WTC11 (cell line): ENCODE results near the gene PSMD11. TPM values are rescaled to one million over a fixed set of nuclear protein-coding genes. Genes with fewer than 3 reads are reported as not detected.

ENCODE experiments used
- ATAC-seq: fragments of 200-7000 bp; cut with Tn5 transposase; 2 replicates; pipeline ENCODE4 v1.10.0; 2021; ENCODE audit warnings: mild to moderate bottlenecking, moderate library complexity
- CTCF ChIA-PET: fragments of 300-600 bp; sonication (Branson Sonifier 250); formaldehyde crosslinking; loops from one replicate; lab custom pipeline; 2021; ENCODE audit warnings: antibody characterized with exemption; lab: Charles Lee
- POLR2A ChIA-PET: fragments of 350-600 bp; sonication (Branson Sonifier 250); formaldehyde crosslinking; loops from one replicate; lab custom pipeline; 2021; ENCODE audit warnings: antibody characterized with exemption; lab: Charles Lee
- DNase-seq: peaks from one replicate; pipeline ENCODE4 v3.0.0; 2021; ENCODE audit warnings: low spot score
- H3K27ac Mint-ChIP-seq: 2 replicates; pipeline ENCODE4 v1.8.0; 2021; ENCODE audit warnings: mixed read lengths
- H3K27me3 Mint-ChIP-seq: 2 replicates; pipeline ENCODE4 v1.8.0; 2021; ENCODE audit warnings: low read depth, mild to moderate bottlenecking, moderate library complexity, mixed read lengths
- H3K36me3 Mint-ChIP-seq: 2 replicates; pipeline ENCODE4 v1.8.0; 2021; ENCODE audit warnings: mixed read lengths
- H3K4me1 Mint-ChIP-seq: 2 replicates; pipeline ENCODE4 v1.8.0; 2022; ENCODE audit warnings: mixed read lengths
- H3K4me3 Mint-ChIP-seq: 2 replicates; pipeline ENCODE4 v1.8.0; 2021; ENCODE audit warnings: mild to moderate bottlenecking, moderate library complexity, mixed read lengths
- H3K9me3 Mint-ChIP-seq: 2 replicates; pipeline ENCODE4 v1.8.0; 2021; ENCODE audit warnings: mixed read lengths
- CBFB ChIP-seq: sonication (generic); formaldehyde crosslinking; IDR thresholded peaks from 2 replicates; pipeline ENCODE4 v1.8.1; 2022; ENCODE audit warnings: mild to moderate bottlenecking, low read depth, missing genetic modification reagents
- E2F5 ChIP-seq: sonication (generic); formaldehyde crosslinking; IDR thresholded peaks from 2 replicates; pipeline ENCODE4 v1.8.1; 2022; ENCODE audit warnings: mild to moderate bottlenecking, moderate library complexity, missing genetic modification reagents
- ERG ChIP-seq: fragments of 250-450 bp; sonication (Bioruptor Pico); IDR thresholded peaks from 2 replicates; pipeline ENCODE4 v1.8.0; 2021; ENCODE audit warnings: mild to moderate bottlenecking
- JUN ChIP-seq: sonication (generic); formaldehyde crosslinking; IDR thresholded peaks from 2 replicates; pipeline ENCODE4 v1.8.0; 2023; ENCODE audit warnings: mild to moderate bottlenecking, missing genetic modification reagents
- OVOL2 ChIP-seq: fragments of 250-450 bp; sonication (Bioruptor Pico); IDR thresholded peaks from 2 replicates; pipeline ENCODE4 v1.9.0; 2021; ENCODE audit warnings: mild to moderate bottlenecking, borderline replicate concordance
- SP1 ChIP-seq: sonication (generic); formaldehyde crosslinking; conservative IDR thresholded peaks from 2 replicates; pipeline ENCODE4 v1.8.1; 2022; ENCODE audit warnings: missing genetic modification reagents
- TP53 ChIP-seq: sonication (generic); formaldehyde crosslinking; IDR thresholded peaks from 2 replicates; pipeline ENCODE4 v1.8.1; 2023; ENCODE audit warnings: mild to moderate bottlenecking, missing genetic modification reagents
- ZBTB21 ChIP-seq: sonication (generic); formaldehyde crosslinking; IDR thresholded peaks from 2 replicates; pipeline ENCODE4 v1.8.1; 2023; ENCODE audit warnings: mild to moderate bottlenecking, missing genetic modification reagents, borderline replicate concordance
- ZNF281 ChIP-seq: sonication (generic); formaldehyde crosslinking; IDR thresholded peaks from 2 replicates; pipeline ENCODE4 v1.8.0; 2023; ENCODE audit warnings: mild to moderate bottlenecking, missing genetic modification reagents
- ZNF396 ChIP-seq: fragments of 250-450 bp; sonication (Bioruptor Pico); IDR thresholded peaks from 2 replicates; pipeline ENCODE4 v1.8.0; 2021; ENCODE audit warnings: mild to moderate bottlenecking, moderate library complexity, borderline replicate concordance
- ZNF423 ChIP-seq: fragments of 250-450 bp; sonication (Bioruptor Pico); IDR thresholded peaks from 2 replicates; pipeline ENCODE4 v2.1.2; 2022; ENCODE audit warnings: mild to moderate bottlenecking, moderate library complexity
- ZNF671 ChIP-seq: fragments of 250-450 bp; sonication (Bioruptor Pico); IDR thresholded peaks from 2 replicates; pipeline ENCODE4 v1.8.0; 2021; ENCODE audit warnings: mild to moderate bottlenecking
- ZSCAN18 ChIP-seq: fragments of 250-450 bp; sonication (Bioruptor Pico); IDR thresholded peaks from 2 replicates; pipeline ENCODE4 v2.1.2; 2022; ENCODE audit warnings: mild to moderate bottlenecking, moderate library complexity
- total RNA-seq: library from RNA; stranded (reverse); gene quantifications from 3 replicates; pipeline ENCODE4 v1.2.3, GENCODE V29; 2021
- TF ChIP-seq, protein P1 (sequence below): sonication (generic); formaldehyde crosslinking; IDR thresholded peaks from 2 replicates; pipeline ENCODE4 v1.8.1; 2022; ENCODE audit warnings: low read depth, missing genetic modification reagents, borderline replicate concordance
- TF ChIP-seq, protein P2 (sequence below): sonication (generic); formaldehyde crosslinking; IDR thresholded peaks from 2 replicates; pipeline ENCODE4 v1.8.1; 2023; ENCODE audit warnings: mild to moderate bottlenecking, moderate library complexity, missing genetic modification reagents
- TF ChIP-seq, protein P3 (sequence below): sonication (generic); formaldehyde crosslinking; IDR thresholded peaks from 2 replicates; pipeline ENCODE4 v1.8.0; 2022; ENCODE audit warnings: mild to moderate bottlenecking, missing genetic modification reagents
- TF ChIP-seq, protein P4 (sequence below): fragments of 250-450 bp; sonication (Bioruptor Pico); conservative IDR thresholded peaks from 2 replicates; pipeline ENCODE4 v1.9.0; 2021; ENCODE audit warnings: mild to moderate bottlenecking
- TF ChIP-seq, protein P5 (sequence below): sonication (generic); formaldehyde crosslinking; IDR thresholded peaks from 2 replicates; pipeline ENCODE4 v1.8.0; 2022; ENCODE audit warnings: mild to moderate bottlenecking, missing genetic modification reagents

The PSMD11 gene
- total RNA-seq, 1 experiment from 2014 or later: 155 TPM

DNA sequence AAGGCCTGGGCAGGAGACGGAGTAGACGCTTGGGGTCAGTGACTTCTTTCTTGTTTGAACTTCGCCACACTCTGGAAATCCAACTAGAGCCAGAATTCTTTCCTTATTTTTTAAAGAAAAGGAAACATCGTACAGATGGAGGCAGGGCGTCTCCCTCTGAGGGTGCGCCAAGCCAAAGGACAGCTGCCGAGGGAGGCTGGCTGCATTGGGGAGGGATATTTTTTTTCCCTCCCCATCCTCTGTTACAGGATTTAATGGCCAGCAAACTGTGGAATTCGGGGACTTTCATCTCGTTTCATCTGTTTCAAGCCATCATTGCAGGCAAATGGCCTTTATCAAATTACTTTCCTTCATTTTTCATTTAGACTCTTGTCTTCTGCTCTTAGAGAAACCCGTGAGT lies 58.4 kb downstream of the PSMD11 start (continued):
- TF ChIP-seq JUN: no peak
- TF ChIP-seq, protein P1, sequence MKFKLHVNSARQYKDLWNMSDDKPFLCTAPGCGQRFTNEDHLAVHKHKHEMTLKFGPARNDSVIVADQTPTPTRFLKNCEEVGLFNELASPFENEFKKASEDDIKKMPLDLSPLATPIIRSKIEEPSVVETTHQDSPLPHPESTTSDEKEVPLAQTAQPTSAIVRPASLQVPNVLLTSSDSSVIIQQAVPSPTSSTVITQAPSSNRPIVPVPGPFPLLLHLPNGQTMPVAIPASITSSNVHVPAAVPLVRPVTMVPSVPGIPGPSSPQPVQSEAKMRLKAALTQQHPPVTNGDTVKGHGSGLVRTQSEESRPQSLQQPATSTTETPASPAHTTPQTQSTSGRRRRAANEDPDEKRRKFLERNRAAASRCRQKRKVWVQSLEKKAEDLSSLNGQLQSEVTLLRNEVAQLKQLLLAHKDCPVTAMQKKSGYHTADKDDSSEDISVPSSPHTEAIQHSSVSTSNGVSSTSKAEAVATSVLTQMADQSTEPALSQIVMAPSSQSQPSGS: no peak
- TF ChIP-seq ZNF396 (CRISPR knock-in tag): no peak

DNA sequence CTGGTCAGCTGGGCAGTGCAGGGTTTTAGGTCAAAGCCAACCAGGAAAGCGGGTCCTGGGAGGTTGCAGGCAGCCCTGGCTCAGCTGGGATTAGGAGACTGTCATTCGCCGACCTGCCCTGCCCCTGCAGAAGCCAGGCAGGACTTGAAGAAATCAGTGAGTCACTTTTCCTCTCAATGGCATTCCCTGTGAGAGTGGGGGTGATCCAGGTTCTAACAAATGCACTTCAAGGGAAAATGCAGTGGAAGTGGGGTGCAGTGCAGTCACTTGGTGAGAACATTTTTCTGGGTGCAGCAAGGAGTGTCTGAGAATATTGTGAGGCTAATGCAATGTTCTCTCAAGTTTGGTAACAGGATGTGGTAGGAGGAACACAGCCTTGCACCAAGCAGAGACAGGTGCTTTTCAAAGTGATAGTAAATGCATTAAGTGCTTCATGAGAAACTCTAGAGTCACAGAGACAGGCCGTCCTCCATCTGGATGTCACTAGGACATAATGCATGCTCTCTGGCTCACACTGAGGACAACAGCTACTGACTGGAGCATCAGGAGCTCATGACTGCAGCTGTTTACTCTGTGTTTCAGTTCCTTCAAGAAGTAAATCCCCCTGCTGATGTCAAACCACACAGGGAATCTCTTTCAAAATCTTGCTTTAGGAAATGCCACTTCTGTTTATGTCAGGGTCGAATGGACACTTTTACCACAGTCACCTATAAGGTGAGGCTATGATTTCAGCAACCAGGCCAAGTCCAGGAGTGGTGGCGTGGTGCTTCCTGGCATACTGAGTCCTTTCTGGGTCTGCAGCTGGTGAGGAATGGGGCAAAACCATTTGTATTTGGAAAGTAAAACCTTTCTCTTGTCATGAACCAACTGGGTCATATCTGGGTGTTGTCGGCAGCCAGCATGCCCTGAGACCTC lies 59.2 kb downstream of the PSMD11 start:
- ChIA-PET POLR2A (no interaction called here), CTCF (no interaction called here)
- Mint-ChIP-seq H3K27ac (peak overlapping the region; percentile 38; the same call in 1 of the 2 replicates), H3K27me3 (no peaks in the 10 kb centered on the region), H3K36me3 (no peaks in the 10 kb centered on the region), H3K4me3 (no peak overlapping the region), H3K9me3 (no peaks in the 10 kb centered on the region), H3K4me1 (peaks cover 9% of the 10 kb centered on the region)
- TF ChIP-seq ZNF281 (CRISPR knock-in tag) (no peak), ERG (no peak), OVOL2 (CRISPR knock-in tag) (no peak), CBFB (CRISPR knock-in tag) (no peak), ZNF423 (no peak), TP53 (CRISPR knock-in tag) (no peak), ZBTB21 (CRISPR knock-in tag) (no peak), ZSCAN18 (CRISPR knock-in tag) (no peak), SP1 (no peak), E2F5 (CRISPR knock-in tag) (no peak), ZNF671 (CRISPR knock-in tag) (no peak)
- TF ChIP-seq, protein P2, sequence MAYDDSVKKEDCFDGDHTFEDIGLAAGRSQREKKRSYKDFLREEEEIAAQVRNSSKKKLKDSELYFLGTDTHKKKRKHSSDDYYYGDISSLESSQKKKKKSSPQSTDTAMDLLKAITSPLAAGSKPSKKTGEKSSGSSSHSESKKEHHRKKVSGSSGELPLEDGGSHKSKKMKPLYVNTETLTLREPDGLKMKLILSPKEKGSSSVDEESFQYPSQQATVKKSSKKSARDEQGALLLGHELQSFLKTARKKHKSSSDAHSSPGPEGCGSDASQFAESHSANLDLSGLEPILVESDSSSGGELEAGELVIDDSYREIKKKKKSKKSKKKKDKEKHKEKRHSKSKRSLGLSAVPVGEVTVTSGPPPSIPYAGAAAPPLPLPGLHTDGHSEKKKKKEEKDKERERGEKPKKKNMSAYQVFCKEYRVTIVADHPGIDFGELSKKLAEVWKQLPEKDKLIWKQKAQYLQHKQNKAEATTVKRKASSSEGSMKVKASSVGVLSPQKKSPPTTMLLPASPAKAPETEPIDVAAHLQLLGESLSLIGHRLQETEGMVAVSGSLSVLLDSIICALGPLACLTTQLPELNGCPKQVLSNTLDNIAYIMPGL (CRISPR knock-in tag): no peak
- TF ChIP-seq, protein P3, sequence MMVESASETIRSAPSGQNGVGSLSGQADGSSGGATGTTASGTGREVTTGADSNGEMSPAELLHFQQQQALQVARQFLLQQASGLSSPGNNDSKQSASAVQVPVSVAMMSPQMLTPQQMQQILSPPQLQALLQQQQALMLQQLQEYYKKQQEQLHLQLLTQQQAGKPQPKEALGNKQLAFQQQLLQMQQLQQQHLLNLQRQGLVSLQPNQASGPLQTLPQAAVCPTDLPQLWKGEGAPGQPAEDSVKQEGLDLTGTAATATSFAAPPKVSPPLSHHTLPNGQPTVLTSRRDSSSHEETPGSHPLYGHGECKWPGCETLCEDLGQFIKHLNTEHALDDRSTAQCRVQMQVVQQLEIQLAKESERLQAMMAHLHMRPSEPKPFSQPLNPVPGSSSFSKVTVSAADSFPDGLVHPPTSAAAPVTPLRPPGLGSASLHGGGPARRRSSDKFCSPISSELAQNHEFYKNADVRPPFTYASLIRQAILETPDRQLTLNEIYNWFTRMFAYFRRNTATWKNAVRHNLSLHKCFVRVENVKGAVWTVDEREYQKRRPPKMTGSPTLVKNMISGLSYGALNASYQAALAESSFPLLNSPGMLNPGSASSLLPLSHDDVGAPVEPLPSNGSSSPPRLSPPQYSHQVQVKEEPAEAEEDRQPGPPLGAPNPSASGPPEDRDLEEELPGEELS: no peak
- TF ChIP-seq, protein P4, sequence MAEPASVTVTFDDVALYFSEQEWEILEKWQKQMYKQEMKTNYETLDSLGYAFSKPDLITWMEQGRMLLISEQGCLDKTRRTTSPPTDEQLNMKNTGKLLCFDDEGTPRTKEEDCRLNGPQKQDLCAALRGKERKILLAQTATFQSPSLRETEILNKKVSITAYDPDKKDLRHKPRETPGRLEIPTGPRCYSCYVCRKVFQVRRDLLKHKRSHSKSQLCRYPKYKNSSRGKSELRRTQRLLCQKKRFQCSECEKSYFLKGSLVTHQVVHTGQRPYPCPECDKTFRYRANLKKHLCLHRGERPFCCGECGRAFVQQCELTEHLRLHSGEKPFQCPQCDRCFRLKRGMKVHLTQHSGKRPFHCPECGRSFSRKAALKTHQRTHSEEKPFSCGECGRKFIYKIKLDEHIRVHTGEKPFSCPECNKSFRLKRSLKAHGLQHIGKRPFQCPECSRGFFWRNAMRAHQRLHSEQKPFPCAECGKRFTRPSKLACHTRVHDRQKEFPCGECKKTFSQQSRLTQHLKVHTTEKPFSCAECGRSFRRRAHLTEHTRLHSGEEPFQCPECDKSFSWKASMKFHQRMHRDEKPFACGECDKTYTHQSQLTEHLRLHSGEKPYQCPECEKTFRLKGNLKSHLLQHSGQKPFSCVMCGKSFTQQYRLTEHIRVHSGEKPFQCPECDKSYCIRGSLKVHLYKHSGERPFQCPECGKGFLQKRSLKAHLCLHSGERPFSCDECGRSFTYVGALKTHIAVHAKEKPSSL: no peak
- TF ChIP-seq, protein P5, sequence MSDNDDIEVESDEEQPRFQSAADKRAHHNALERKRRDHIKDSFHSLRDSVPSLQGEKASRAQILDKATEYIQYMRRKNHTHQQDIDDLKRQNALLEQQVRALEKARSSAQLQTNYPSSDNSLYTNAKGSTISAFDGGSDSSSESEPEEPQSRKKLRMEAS (CRISPR knock-in tag): no peak
- ATAC-seq: no peak
- DNase-seq: no peak
